Measurements from ENCODE around the gene ANKRD13B. TPM values are rescaled to one million over a fixed set of nuclear protein-coding genes. Genes with fewer than 3 reads are reported as not detected.

The ANKRD13B gene
- total RNA-seq, 1 donor from 2014 or later: 27.5 TPM

- TF ChIP-seq, protein P1, sequence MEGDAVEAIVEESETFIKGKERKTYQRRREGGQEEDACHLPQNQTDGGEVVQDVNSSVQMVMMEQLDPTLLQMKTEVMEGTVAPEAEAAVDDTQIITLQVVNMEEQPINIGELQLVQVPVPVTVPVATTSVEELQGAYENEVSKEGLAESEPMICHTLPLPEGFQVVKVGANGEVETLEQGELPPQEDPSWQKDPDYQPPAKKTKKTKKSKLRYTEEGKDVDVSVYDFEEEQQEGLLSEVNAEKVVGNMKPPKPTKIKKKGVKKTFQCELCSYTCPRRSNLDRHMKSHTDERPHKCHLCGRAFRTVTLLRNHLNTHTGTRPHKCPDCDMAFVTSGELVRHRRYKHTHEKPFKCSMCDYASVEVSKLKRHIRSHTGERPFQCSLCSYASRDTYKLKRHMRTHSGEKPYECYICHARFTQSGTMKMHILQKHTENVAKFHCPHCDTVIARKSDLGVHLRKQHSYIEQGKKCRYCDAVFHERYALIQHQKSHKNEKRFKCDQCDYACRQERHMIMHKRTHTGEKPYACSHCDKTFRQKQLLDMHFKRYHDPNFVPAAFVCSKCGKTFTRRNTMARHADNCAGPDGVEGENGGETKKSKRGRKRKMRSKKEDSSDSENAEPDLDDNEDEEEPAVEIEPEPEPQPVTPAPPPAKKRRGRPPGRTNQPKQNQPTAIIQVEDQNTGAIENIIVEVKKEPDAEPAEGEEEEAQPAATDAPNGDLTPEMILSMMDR (IDR thresholded peaks at IDR 0.05; ENCODE audit: unreplicated experiment): no peak
- no peaks in the 10 kb centered on the region for H3K9me3 Mint-ChIP-seq (ENCODE audit: low read depth)
- H3K27ac Mint-ChIP-seq: peak overlapping the region; percentile 86
- peaks cover 5% of the 10 kb centered on the region for H3K36me3 Mint-ChIP-seq (ENCODE audit: insufficient read depth)
- peaks cover 13% of the 10 kb centered on the region for H3K4me1 Mint-ChIP-seq (ENCODE audit: low read depth)
- peak overlapping the region; percentile 82 for H3K4me3 Mint-ChIP-seq (ENCODE audit: low read depth)
- H3K27me3 Mint-ChIP-seq: peaks cover 24% of the 10 kb centered on the region
- DNase-seq (ENCODE audit: low spot score, unreplicated experiment): no peak
These were observed 23.5 kb upstream of the ANKRD13B start for GRCh38 chr17:29569245-29569950.

- Mint-ChIP-seq H3K27me3 (peaks cover 19% of the 10 kb centered on the region), H3K27ac (no peak overlapping the region), H3K4me1 (ENCODE audit: low read depth) (peaks cover 21% of the 10 kb centered on the region), H3K36me3 (ENCODE audit: insufficient read depth) (peaks cover 7% of the 10 kb centered on the region), H3K9me3 (ENCODE audit: low read depth) (no peaks in the 10 kb centered on the region), H3K4me3 (ENCODE audit: low read depth) (peak overlapping the region; percentile 48)
- DNase-seq (ENCODE audit: low spot score, unreplicated experiment): no peak
- TF ChIP-seq, protein P1 (IDR thresholded peaks at IDR 0.05; ENCODE audit: unreplicated experiment): no peak
These were observed 22.4 kb upstream of the ANKRD13B start for GRCh38 chr17:29570521-29570920.

DNA sequence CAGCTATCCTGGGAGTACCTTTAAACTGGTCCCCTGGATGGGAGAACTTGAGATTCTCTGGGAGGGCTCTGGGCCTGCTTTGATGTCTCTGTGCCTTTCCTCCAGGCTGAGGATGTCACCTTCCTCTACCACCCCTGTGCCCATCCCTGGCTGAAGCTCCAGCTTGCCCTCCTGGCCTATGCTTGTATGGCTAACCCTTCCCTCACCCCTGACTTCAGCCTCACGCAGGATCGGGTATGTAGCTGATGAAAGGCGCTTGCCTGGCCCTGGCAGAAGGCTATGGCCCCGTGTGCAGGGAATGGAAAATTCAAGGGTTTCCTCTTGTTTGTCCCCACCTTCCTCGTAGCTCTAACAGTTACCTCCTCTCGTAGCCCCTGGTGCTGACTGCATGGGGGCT lies 21.4 kb upstream of the ANKRD13B start:
- Mint-ChIP-seq H3K4me1 (ENCODE audit: low read depth) (peaks cover 17% of the 10 kb centered on the region), H3K27ac (no peak overlapping the region), H3K9me3 (ENCODE audit: low read depth) (no peaks in the 10 kb centered on the region), H3K27me3 (peaks cover 11% of the 10 kb centered on the region), H3K4me3 (ENCODE audit: low read depth) (no peak overlapping the region), H3K36me3 (ENCODE audit: insufficient read depth) (peaks cover 7% of the 10 kb centered on the region)
- TF ChIP-seq, protein P1 (IDR thresholded peaks at IDR 0.05; ENCODE audit: unreplicated experiment): no peak
- no peak for DNase-seq (ENCODE audit: low spot score, unreplicated experiment)

- H3K36me3 Mint-ChIP-seq (ENCODE audit: insufficient read depth): peaks cover 7% of the 10 kb centered on the region
- H3K4me3 Mint-ChIP-seq (ENCODE audit: low read depth): no peak overlapping the region
- no peak for DNase-seq (ENCODE audit: low spot score, unreplicated experiment)
- no peaks in the 10 kb centered on the region for H3K9me3 Mint-ChIP-seq (ENCODE audit: low read depth)
- H3K27me3 Mint-ChIP-seq: peaks cover 11% of the 10 kb centered on the region
- no peak overlapping the region for H3K27ac Mint-ChIP-seq
- peaks cover 17% of the 10 kb centered on the region for H3K4me1 Mint-ChIP-seq (ENCODE audit: low read depth)
- TF ChIP-seq, protein P1 (IDR thresholded peaks at IDR 0.05; ENCODE audit: unreplicated experiment): no peak
These were observed 20.9 kb upstream of the ANKRD13B start for GRCh38 chr17:29571883-29572681.

- Mint-ChIP-seq H3K4me1 (ENCODE audit: low read depth) (peaks cover 17% of the 10 kb centered on the region), H3K4me3 (ENCODE audit: low read depth) (no peak overlapping the region), H3K9me3 (ENCODE audit: low read depth) (no peaks in the 10 kb centered on the region), H3K36me3 (ENCODE audit: insufficient read depth) (peaks cover 9% of the 10 kb centered on the region), H3K27me3 (peaks cover 11% of the 10 kb centered on the region), H3K27ac (no peak overlapping the region)
- peak; percentile 59 for DNase-seq (ENCODE audit: low spot score, unreplicated experiment)
- TF ChIP-seq, protein P1 (IDR thresholded peaks at IDR 0.05; ENCODE audit: unreplicated experiment): peak; percentile 82
These were observed 20.0 kb upstream of the ANKRD13B start for GRCh38 chr17:29572691-29573557.

All from progenitor cell of endocrine pancreas (in vitro differentiated cells).